GM12874 (cell line): ENCODE measurements around the gene NPAP1.

Experiments
- CTCF ChIP-seq: IDR thresholded peaks from 2 replicates; pipeline ENCODE4 v1.5.1; 2011; ENCODE audit warnings: low read depth, mild to moderate bottlenecking, control low read depth, low read length, moderate library complexity; ENCODE audit not compliant: insufficient read depth

The NPAP1 gene

DNA sequence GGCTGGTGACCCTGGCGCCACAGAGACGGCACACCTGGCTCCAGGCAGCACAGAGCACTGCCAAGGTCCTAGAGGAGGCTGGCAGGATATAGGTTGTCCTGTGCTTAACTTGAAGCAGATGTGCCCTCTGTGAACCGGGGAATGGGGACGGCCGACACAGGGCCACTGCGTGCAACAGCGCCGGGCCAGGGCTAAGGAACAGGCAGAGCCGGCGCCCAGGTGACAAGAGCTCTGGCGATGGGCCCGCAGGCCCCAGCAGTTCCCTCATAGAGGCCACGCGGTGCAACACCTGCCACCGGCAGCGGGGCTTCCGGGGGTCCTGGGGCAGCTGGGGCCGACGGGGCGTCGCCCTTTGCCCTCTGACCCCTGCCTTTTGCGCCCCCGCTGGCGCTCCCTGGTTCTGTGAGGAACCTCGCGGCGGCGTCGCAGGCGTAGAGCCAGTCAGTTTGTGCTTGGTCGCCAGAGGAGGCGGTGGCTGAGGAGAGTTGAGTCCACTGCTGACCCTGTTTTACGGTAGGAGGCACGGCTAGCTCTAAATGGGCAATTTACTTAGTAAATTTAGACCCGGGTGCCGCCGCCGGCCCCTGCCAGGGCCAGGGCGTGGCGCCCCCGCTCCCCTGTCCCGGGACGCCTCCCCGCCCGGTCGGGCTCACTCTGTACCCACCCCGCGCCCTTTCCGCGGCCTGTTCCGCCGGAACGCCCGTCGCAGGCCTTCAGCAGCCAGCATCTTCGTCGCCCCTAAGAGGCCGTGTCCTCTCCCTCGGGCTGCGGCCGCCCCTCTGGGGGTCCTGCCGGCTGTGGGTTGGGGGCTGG, at the start of gene NPAP1:
Gene NPAP1, plus strand, starts transcription at position 444 of the 813 bp plus-strand sequence. Its CDS starts 93 bp downstream, at position 537.
- no peak for TF ChIP-seq CTCF

DNA sequence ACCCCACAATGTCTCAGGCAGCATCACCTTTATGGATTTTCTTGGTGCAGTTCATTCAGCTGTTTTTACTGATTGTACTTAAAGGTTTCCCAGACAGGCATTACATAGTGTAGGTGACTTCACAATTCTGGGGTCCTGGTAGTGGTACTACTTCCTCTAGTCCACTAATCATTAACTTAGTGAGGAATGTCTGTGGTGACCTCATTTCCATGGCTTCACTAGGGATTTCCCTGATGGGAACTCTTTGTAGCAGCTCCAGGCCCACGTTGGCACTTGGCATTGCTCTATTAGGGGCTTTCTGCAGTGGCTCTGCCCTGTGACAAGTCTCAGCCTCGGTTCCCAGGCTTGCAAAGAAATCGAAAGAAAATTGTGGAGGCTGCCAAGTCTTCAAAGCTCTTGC, 48.1 kb upstream of the NPAP1 start:
- TF ChIP-seq CTCF: no peak

DNA sequence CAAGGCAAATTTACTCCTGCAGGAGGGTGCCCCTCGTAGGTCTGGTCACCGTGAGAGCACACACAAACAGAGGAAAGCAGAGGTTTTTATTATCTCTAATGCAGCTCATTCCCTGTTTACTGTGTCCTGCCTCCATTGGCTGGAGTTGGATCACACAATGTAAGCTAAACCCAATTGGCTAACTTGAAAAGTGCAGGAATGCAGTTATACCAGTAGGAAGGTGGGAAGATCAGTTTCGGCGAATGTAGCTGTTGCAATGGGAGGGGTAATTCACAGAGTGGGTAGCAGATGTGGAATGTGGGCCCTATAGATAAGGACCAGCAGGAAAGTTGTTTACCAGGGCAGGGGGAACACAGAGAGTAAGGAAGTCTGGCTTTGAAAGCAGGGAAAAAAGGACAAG, 42.5 kb upstream of the NPAP1 start:
- no peak for TF ChIP-seq CTCF

- no peak for TF ChIP-seq CTCF
These were observed 29.9 kb upstream of the NPAP1 start for GRCh38 chr15:24645627-24646026.

GRCh38 chr15:24659622-24660021, 16.0 kb upstream of the NPAP1 start:
- TF ChIP-seq CTCF: no peak

GRCh38 chr15:24662991-24663390, 12.6 kb upstream of the NPAP1 start:
- TF ChIP-seq CTCF: no peak

DNA sequence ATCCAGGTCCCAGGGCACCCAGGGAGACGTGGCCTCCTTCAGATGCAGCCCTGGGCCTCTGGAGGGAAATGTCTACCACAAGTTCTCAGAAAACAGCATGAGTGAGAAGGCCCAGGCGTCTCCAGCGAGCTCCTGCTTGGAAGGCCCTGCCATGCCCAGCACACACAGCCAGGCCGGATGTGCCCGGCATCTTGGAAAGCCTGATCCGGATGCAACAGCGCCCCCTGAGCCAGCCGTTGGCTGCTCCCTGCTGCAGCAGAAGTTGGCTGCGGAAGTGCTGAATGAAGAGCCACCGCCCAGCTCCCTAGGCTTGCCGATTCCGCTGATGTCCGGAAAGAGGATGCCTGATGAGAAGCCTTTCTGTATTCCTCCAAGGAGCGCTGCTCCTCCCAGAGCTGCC, 856 bp downstream of the NPAP1 start:
- TF ChIP-seq CTCF: no peak
